ENCODE data around the gene AK9. TPM values are rescaled to one million over a fixed set of nuclear protein-coding genes. Genes with fewer than 3 reads are reported as not detected.

The AK9 gene
- total and polyA plus RNA-seq, 7 experiments from 2014 or later: 5.8 to 19.5 (median 7.3) TPM

GRCh38 chr6:109702791-109703190 is 11.8 kb upstream of the AK9 start:
- intact Hi-C loops (cut with micrococcal nuclease): no loop called here
- H3K4me3 ChIP-seq (ENCODE audit: low read length): no peak overlapping the region
- ATAC-seq (no peak), DNase-seq (no peak)
- peaks cover 7 to 48% (median 35%) of the 10 kb centered on the region in 7 donors for H3K4me1 Mint-ChIP-seq
- CTCF ChIA-PET: interaction anchor here (0.6 to 3.4 kb wide), 3 partner anchors 108 to 337 kb away, joined by 3 to 40 read pairs (median 13); no protein-coding TSS in a partner anchor
- H3K36me3 Mint-ChIP-seq: no peaks in the 10 kb centered on the region
- no peaks in the 10 kb centered on the region for H3K36me3 ChIP-seq (ENCODE audit: control insufficient read depth in 2 of 3, insufficient read depth in 3 of 3, low read length in 3 of 3)
- H3K4me3 Mint-ChIP-seq: no peak overlapping the region
- no peaks in the 10 kb centered on the region for H3K27me3 ChIP-seq (ENCODE audit: control insufficient read depth in 2 of 2, insufficient read depth in 2 of 2, low read length in 2 of 2)
- no peaks in the 10 kb centered on the region for H3K9me3 Mint-ChIP-seq
- no peak overlapping the region for H3K27ac ChIP-seq (ENCODE audit: low read depth, low read length)
- H3K9me3 ChIP-seq (ENCODE audit: control insufficient read depth in 2 of 3, low read length in 3 of 3): no peaks in the 10 kb centered on the region
- POLR2A ChIA-PET: no interaction called here
- no peaks in the 10 kb centered on the region for H3K4me1 ChIP-seq (ENCODE audit: control insufficient read depth in 2 of 2, insufficient read depth in 2 of 2, low read length in 2 of 2)
- H3K27ac Mint-ChIP-seq: no peak overlapping the region
- no peaks in the 10 kb centered on the region for H3K27me3 Mint-ChIP-seq

DNA sequence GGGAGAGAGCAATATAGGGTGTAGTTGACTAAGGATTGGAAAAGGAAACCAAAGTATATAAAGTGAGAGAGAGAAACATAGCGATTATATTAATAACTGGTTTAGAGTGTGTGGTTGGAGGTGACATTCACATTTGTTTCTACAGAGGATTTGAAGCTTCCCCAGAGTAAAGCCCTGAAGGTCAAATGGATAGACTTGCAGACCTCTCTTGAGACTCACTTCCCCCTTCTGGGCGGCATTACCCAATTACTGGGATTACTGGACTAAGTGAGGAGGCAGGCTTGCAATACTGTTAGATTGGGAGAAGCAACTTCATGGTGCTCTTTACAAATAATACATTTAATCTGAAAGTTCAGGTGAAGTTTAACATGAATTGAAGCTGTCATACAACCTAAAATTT is 10.8 kb upstream of the AK9 start:
- H3K4me3 ChIP-seq (ENCODE audit: low read length): no peak overlapping the region
- Mint-ChIP-seq H3K4me1 (peaks cover 7 to 43% (median 30%) of the 10 kb centered on the region in 7 donors), H3K4me3 (no peak overlapping the region), H3K9me3 (no peaks in the 10 kb centered on the region), H3K27ac (peak overlapping the region in 1 of 9 donors; percentile 5), H3K27me3 (no peaks in the 10 kb centered on the region), H3K36me3 (no peaks in the 10 kb centered on the region)
- no peaks in the 10 kb centered on the region for H3K9me3 ChIP-seq (ENCODE audit: control insufficient read depth in 2 of 3, low read length in 3 of 3)
- H3K27ac ChIP-seq (ENCODE audit: low read depth, low read length): no peak overlapping the region
- no peaks in the 10 kb centered on the region for H3K4me1 ChIP-seq (ENCODE audit: control insufficient read depth in 2 of 2, insufficient read depth in 2 of 2, low read length in 2 of 2)
- ATAC-seq (no peak), DNase-seq (no peak)
- H3K27me3 ChIP-seq (ENCODE audit: control insufficient read depth in 2 of 2, insufficient read depth in 2 of 2, low read length in 2 of 2): no peaks in the 10 kb centered on the region
- intact Hi-C loops (cut with micrococcal nuclease): no loop called here
- no peaks in the 10 kb centered on the region for H3K36me3 ChIP-seq (ENCODE audit: control insufficient read depth in 2 of 3, insufficient read depth in 3 of 3, low read length in 3 of 3)
- ChIA-PET POLR2A (interaction anchor here (0.7 kb wide), 1 partner anchor 96 kb away, joined by 3 read pairs; no protein-coding TSS in a partner anchor), CTCF (interaction anchor here (3.0 kb wide), 1 partner anchor 338 kb away, joined by 13 read pairs; no protein-coding TSS in a partner anchor)

GRCh38 chr6:109701221-109701620 is 10.2 kb upstream of the AK9 start:
- H3K27ac Mint-ChIP-seq: peak overlapping the region in 1 of 9 donors; percentile 0
- Histone ChIP-seq H3K4me3 (ENCODE audit: low read length) (no peak overlapping the region), H3K4me1 (ENCODE audit: control insufficient read depth in 2 of 2, insufficient read depth in 2 of 2, low read length in 2 of 2) (no peaks in the 10 kb centered on the region), H3K36me3 (ENCODE audit: control insufficient read depth in 2 of 3, insufficient read depth in 3 of 3, low read length in 3 of 3) (no peaks in the 10 kb centered on the region), H3K27ac (ENCODE audit: low read depth, low read length) (no peak overlapping the region), H3K9me3 (ENCODE audit: control insufficient read depth in 2 of 3, low read length in 3 of 3) (no peaks in the 10 kb centered on the region), H3K27me3 (ENCODE audit: control insufficient read depth in 2 of 2, insufficient read depth in 2 of 2, low read length in 2 of 2) (no peaks in the 10 kb centered on the region)
- CTCF ChIA-PET: interaction anchor here (1.2 to 3.0 kb wide), 2 partner anchors 10 to 338 kb away, joined by 3 to 13 read pairs; partner anchors contain the start of genes AK9 and FIG4
- intact Hi-C loops (cut with micrococcal nuclease): no loop called here
- H3K4me3 Mint-ChIP-seq: no peak overlapping the region
- H3K4me1 Mint-ChIP-seq: peaks cover 7 to 37% (median 27%) of the 10 kb centered on the region in 7 donors
- POLR2A ChIA-PET: no interaction called here
- DNase-seq (no peak), ATAC-seq (no peak)
- peaks cover 2 to 5% (median 3%) of the 10 kb centered on the region in 5 donors for H3K36me3 Mint-ChIP-seq
- H3K27me3 Mint-ChIP-seq: no peaks in the 10 kb centered on the region
- H3K9me3 Mint-ChIP-seq: peaks cover 0 to 3% (median 0%) of the 10 kb centered on the region in 11 donors

DNA sequence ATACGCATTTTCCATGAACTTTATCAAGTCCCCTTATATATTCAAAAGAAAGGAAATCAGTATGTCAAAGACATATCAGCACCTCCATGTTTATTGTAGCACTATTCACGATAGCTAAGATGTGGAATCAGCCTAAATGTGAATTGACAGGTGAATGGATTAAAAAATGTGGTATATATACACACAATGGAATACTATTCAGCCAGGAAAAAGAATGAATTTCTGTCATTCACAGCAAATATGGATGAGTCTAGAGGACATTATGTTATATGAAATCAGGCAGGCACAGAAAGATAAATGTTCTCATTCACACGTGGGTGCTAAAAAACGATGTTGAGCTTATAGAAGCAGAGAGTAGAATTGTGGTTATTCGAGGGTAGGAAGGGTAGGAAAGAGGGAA is 5.4 kb upstream of the AK9 start:
- DNase-seq: no peak
- H3K27ac Mint-ChIP-seq: peak overlapping the region in 1 of 9 donors; percentile 33
- POLR2A ChIA-PET: interaction anchor here (0.7 kb wide), 1 partner anchor 492 kb away, joined by 3 read pairs; no protein-coding TSS in a partner anchor
- H3K4me1 Mint-ChIP-seq: peaks cover 13 to 26% (median 22%) of the 10 kb centered on the region in 7 donors
- no peak for ATAC-seq
- H3K4me3 ChIP-seq (ENCODE audit: low read length): no peak overlapping the region
- H3K9me3 ChIP-seq (ENCODE audit: control insufficient read depth in 2 of 3, low read length in 3 of 3): no peaks in the 10 kb centered on the region
- no peak overlapping the region for H3K4me3 Mint-ChIP-seq
- CTCF ChIA-PET: interaction anchor here (0.6 to 1.2 kb wide), 3 partner anchors 344 to 1437 kb away, joined by 3 to 4 read pairs (median 3); no protein-coding TSS in a partner anchor
- peaks cover 9 to 16% (median 11%) of the 10 kb centered on the region in 5 donors for H3K36me3 Mint-ChIP-seq
- H3K36me3 ChIP-seq (ENCODE audit: control insufficient read depth in 2 of 3, insufficient read depth in 3 of 3, low read length in 3 of 3): no peaks in the 10 kb centered on the region
- H3K9me3 Mint-ChIP-seq: peaks cover 0 to 6% (median 0%) of the 10 kb centered on the region in 11 donors
- no peaks in the 10 kb centered on the region for H3K27me3 Mint-ChIP-seq
- no peaks in the 10 kb centered on the region for H3K27me3 ChIP-seq (ENCODE audit: control insufficient read depth in 2 of 2, insufficient read depth in 2 of 2, low read length in 2 of 2)
- intact Hi-C loops (cut with micrococcal nuclease): loop anchor here in 1 of 2 donors (10.0 kb wide), 1 partner anchor 1742 kb away; the partner anchor contains the start of gene SEC63
- H3K27ac ChIP-seq (ENCODE audit: low read depth, low read length): no peak overlapping the region
- peaks cover 7 to 12% of the 10 kb centered on the region in 2 donors for H3K4me1 ChIP-seq (ENCODE audit: control insufficient read depth in 2 of 2, insufficient read depth in 2 of 2, low read length in 2 of 2)

GRCh38 chr6:109695468-109695867 is 4.5 kb upstream of the AK9 start:
- Mint-ChIP-seq H3K36me3 (peaks cover 9 to 16% (median 11%) of the 10 kb centered on the region in 5 donors), H3K27me3 (peaks cover 0 to 2% (median 0%) of the 10 kb centered on the region in 5 donors), H3K9me3 (peaks cover 0 to 6% (median 0%) of the 10 kb centered on the region in 11 donors), H3K4me1 (peaks cover 15 to 26% (median 22%) of the 10 kb centered on the region in 7 donors), H3K27ac (no peak overlapping the region), H3K4me3 (no peak overlapping the region)
- CTCF ChIA-PET: interaction anchor here (0.6 to 3.1 kb wide), 2 partner anchors 344 to 1436 kb away, joined by 4 to 12 read pairs; no protein-coding TSS in a partner anchor
- intact Hi-C loops (cut with micrococcal nuclease): loop anchor here in 1 of 2 donors (10.0 kb wide), 1 partner anchor 1741 kb away; the partner anchor contains the start of gene SEC63
- no peaks in the 10 kb centered on the region for H3K9me3 ChIP-seq (ENCODE audit: control insufficient read depth in 2 of 3, low read length in 3 of 3)
- H3K27me3 ChIP-seq (ENCODE audit: control insufficient read depth in 2 of 2, insufficient read depth in 2 of 2, low read length in 2 of 2): no peaks in the 10 kb centered on the region
- POLR2A ChIA-PET: no interaction called here
- ATAC-seq: no peak
- no peak overlapping the region for H3K4me3 ChIP-seq (ENCODE audit: low read length)
- no peak overlapping the region for H3K27ac ChIP-seq (ENCODE audit: low read depth, low read length)
- peaks cover 0 to 8% (median 0%) of the 10 kb centered on the region in 3 experiments for H3K36me3 ChIP-seq (ENCODE audit: control insufficient read depth in 2 of 3, insufficient read depth in 3 of 3, low read length in 3 of 3)
- DNase-seq: no peak
- H3K4me1 ChIP-seq (ENCODE audit: control insufficient read depth in 2 of 2, insufficient read depth in 2 of 2, low read length in 2 of 2): peaks cover 7 to 12% of the 10 kb centered on the region in 2 donors

DNA sequence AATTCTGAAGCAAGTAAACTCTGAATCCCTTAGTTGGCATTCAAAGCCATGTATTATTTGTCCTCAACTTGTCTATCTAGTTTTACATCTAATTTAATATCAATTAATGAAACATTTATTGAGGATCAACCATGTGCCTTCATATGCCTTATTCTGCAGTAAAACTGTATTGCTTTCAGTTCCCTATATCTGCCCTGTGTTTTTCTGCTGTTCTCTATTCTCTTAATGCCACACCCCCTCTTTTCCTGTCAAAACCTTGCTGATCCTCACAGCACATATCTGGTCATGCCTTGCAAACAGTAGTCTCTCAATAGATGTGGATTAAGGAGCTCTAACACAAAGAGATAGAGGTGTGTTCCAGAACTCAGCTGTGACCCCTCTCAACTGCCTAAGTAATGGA is 2.1 kb upstream of the AK9 start:
- Histone ChIP-seq H3K27ac (ENCODE audit: low read depth, low read length) (no peak overlapping the region), H3K27me3 (ENCODE audit: control insufficient read depth in 2 of 2, insufficient read depth in 2 of 2, low read length in 2 of 2) (no peaks in the 10 kb centered on the region), H3K9me3 (ENCODE audit: control insufficient read depth in 2 of 3, low read length in 3 of 3) (no peaks in the 10 kb centered on the region), H3K4me1 (ENCODE audit: control insufficient read depth in 2 of 2, insufficient read depth in 2 of 2, low read length in 2 of 2) (peaks cover 12 to 13% of the 10 kb centered on the region in 2 donors), H3K36me3 (ENCODE audit: control insufficient read depth in 2 of 3, insufficient read depth in 3 of 3, low read length in 3 of 3) (peaks cover 0 to 8% (median 0%) of the 10 kb centered on the region in 3 experiments), H3K4me3 (ENCODE audit: low read length) (no peak overlapping the region)
- Mint-ChIP-seq H3K9me3 (peaks cover 0 to 6% (median 0%) of the 10 kb centered on the region in 11 donors), H3K4me1 (peaks cover 21 to 42% (median 32%) of the 10 kb centered on the region in 7 donors), H3K27ac (no peak overlapping the region), H3K36me3 (peaks cover 9 to 16% (median 11%) of the 10 kb centered on the region in 5 donors), H3K27me3 (peaks cover 0 to 13% (median 0%) of the 10 kb centered on the region in 5 donors), H3K4me3 (peak overlapping the region in 1 of 10 donors; percentile 33)
- intact Hi-C loops (cut with micrococcal nuclease): loop anchor here (5.0 to 10.0 kb wide), 8 partner anchors 86 to 1976 kb away; partner anchors contain the start of genes OSTM1 (in 1 of the 2) and SEC63 (in 1 of the 2)
- ChIA-PET POLR2A (no interaction called here), CTCF (interaction anchor here (0.7 to 3.1 kb wide), 2 partner anchors 347 to 1902 kb away, joined by 4 to 12 read pairs; no protein-coding TSS in a partner anchor)
- no peak for DNase-seq
- no peak for ATAC-seq

Data from naive thymus-derived CD4-positive, alpha-beta T cell (primary cell).